NCI-H748 (cell line): ENCODE measurements around the gene PSME3.

Experiments used
- DNase-seq: peaks from one replicate; lab custom pipeline; 2025; ENCODE audit not compliant: unreplicated experiment; lab: John Stamatoyannopoulos, UW

PSME3 gene

GRCh38 chr17:42814633-42815399 is 18.4 kb upstream of the PSME3 start:
- DNase-seq, result no peak

- no peak for DNase-seq
Measured at GRCh38 chr17:42817866-42818265, 15.3 kb upstream of the PSME3 start.

- DNase-seq, result no peak
Measured at GRCh38 chr17:42818379-42818778, 14.8 kb upstream of the PSME3 start.

- peak; percentile 79 for DNase-seq
Measured at GRCh38 chr17:42819939-42820535, 13.2 kb upstream of the PSME3 start.

- DNase-seq, result no peak
Measured at GRCh38 chr17:42821176-42821575, 12.0 kb upstream of the PSME3 start.

- no peak for DNase-seq
Measured at GRCh38 chr17:42827472-42827871, 5.7 kb upstream of the PSME3 start.

- no peak for DNase-seq
Measured at GRCh38 chr17:42830971-42831370, 2.2 kb upstream of the PSME3 start.

GRCh38 chr17:42832213-42832933 is 824 bp upstream of the PSME3 start:
- peak; percentile 57 for DNase-seq

GRCh38 chr17:42833767-42834422 is 698 bp downstream of the PSME3 start:
- DNase-seq, result no peak

- no peak for DNase-seq
Measured at GRCh38 chr17:42835732-42836131, 2.5 kb downstream of the PSME3 start.

GRCh38 chr17:42841975-42842685 is 8.9 kb downstream of the PSME3 start:
- no peak for DNase-seq

- DNase-seq, result peak; percentile 63
Measured at GRCh38 chr17:42843358-42843934, 10.2 kb downstream of the PSME3 start.

GRCh38 chr17:42844271-42844670 is 11.1 kb downstream of the PSME3 start, which contains the start of gene AOC2:
AOC2 (plus strand) TSS chr17:42844580; CDS start chr17:42844627, 47 bp downstream.
- no peak for DNase-seq

GRCh38 chr17:42844761-42845555 is 11.8 kb downstream of the PSME3 start:
- no peak for DNase-seq

- no peak for DNase-seq
Measured at GRCh38 chr17:42845556-42845917, 12.3 kb downstream of the PSME3 start.

GRCh38 chr17:42845918-42846593 is 12.9 kb downstream of the PSME3 start:
- DNase-seq, result no peak

- no peak for DNase-seq
Measured at GRCh38 chr17:42846594-42847280, 13.5 kb downstream of the PSME3 start.

GRCh38 chr17:42848093-42848492 is 14.9 kb downstream of the PSME3 start:
- peak; percentile 37 for DNase-seq

GRCh38 chr17:42849031-42849430 is 15.8 kb downstream of the PSME3 start:
- DNase-seq, result no peak
